B cell (primary cell): ENCODE data around the gene MAB21L4. TPM values are rescaled to one million over a fixed set of nuclear protein-coding genes. Genes with fewer than 3 reads are reported as not detected.

Experiments
- ATAC-seq: fragments of 200-7000 bp; cut with Tn5 transposase; one replicate; pipeline ENCODE4 v1.10.0; 2021; ENCODE audit warnings: low read depth, mild to moderate bottlenecking, moderate number of reproducible peaks, moderate library complexity
- CTCF ChIA-PET: fragments of 350-600 bp; sonication (Branson Sonifier 250); formaldehyde crosslinking; loops from one replicate; lab custom pipeline; 2021; ENCODE audit warnings: antibody characterized with exemption, inconsistent platforms; lab: Charles Lee
- POLR2A ChIA-PET: fragments of 350-600 bp; sonication (Branson Sonifier 250); formaldehyde crosslinking; loops from one replicate; lab custom pipeline; 2021; ENCODE audit warnings: antibody characterized with exemption; lab: Charles Lee
- DNase-seq: peaks from one replicate; pipeline ENCODE4 v3.0.0; 2013
- H2AFZ ChIP-seq: 2 replicates; pipeline ENCODE4 v1.6.1; 2012; ENCODE audit warnings: mild to moderate bottlenecking, low read depth, low read length; ENCODE audit not compliant: insufficient read depth, poor library complexity, severe bottlenecking
- H3K27ac ChIP-seq, 2 donors: 1 replicate in 1 of 2; 2 replicates in 1 of 2; pipeline ENCODE4 v1.5.1; 2012 to 2013; ENCODE audit warnings: low read length in 2 of 2, mild to moderate bottlenecking in 2 of 2, moderate library complexity in 1 of 2
- H3K27me3 ChIP-seq, 4 experiments: fragments of 200-600 bp in 1 of 4; sonication (generic) in 1 of 4; replicated peaks in 1 of 4; 1 replicate in 2 of 4; 2 replicates in 2 of 4; pipeline versions ENCODE4 v1.6.1 to v1.7.0; 2013 to 2016; ENCODE audit warnings: low read length in 3 of 4, mild to moderate bottlenecking in 2 of 4, mixed read lengths in 1 of 4, moderate library complexity in 1 of 4; ENCODE audit not compliant: insufficient read depth in 4 of 4, control insufficient read depth in 3 of 4; ENCODE audit errors: control extremely low read depth in 1 of 4
- H3K36me3 ChIP-seq, 2 experiments: replicated peaks in 1 of 2; 1 replicate in 1 of 2; 2 replicates in 1 of 2; pipeline versions ENCODE4 v1.6.1 to v1.7.1; 2013; ENCODE audit warnings: low read length in 1 of 2; ENCODE audit not compliant: insufficient read depth in 2 of 2, control insufficient read depth in 1 of 2; ENCODE audit errors: control extremely low read depth in 1 of 2, extremely low read depth in 1 of 2
- H3K4me1 ChIP-seq, 2 donors: fragments of 200-600 bp in 1 of 2; sonication (generic) in 1 of 2; 1 replicate in 1 of 2; 2 replicates in 1 of 2; pipeline versions ENCODE4 v1.5.1 to v1.6.1; 2013 to 2017; ENCODE audit warnings: low read length in 2 of 2; ENCODE audit not compliant: control insufficient read depth in 2 of 2, insufficient read depth in 2 of 2
- H3K4me2 ChIP-seq: replicated peaks from 2 replicates; pipeline ENCODE3; 2012; ENCODE audit warnings: mild to moderate bottlenecking, low read depth, low read length; ENCODE audit not compliant: poor library complexity, severe bottlenecking
- H3K4me3 ChIP-seq, 5 experiments: fragments of 200-600 bp in 1 of 5; sonication (generic) in 1 of 5; 1 replicate in 3 of 5; 2 replicates in 2 of 5; pipeline versions ENCODE4 v1.5.1 to v1.7.0; 2011 to 2016; ENCODE audit warnings: low read length in 4 of 5, mild to moderate bottlenecking in 4 of 5, low read depth in 2 of 5, control low read depth in 1 of 5, moderate library complexity in 1 of 5; ENCODE audit not compliant: insufficient read depth in 1 of 5; ENCODE audit errors: control extremely low read depth in 1 of 5, extremely low read depth in 1 of 5
- H3K79me2 ChIP-seq: fragments of 200-600 bp; sonication (generic); one replicate; pipeline ENCODE4 v1.6.0; 2016; ENCODE audit warnings: low read length; ENCODE audit not compliant: control insufficient read depth, insufficient read depth
- H3K9ac ChIP-seq: fragments of 200-600 bp; sonication (generic); 2 replicates; pipeline ENCODE4 v1.6.1; 2017; ENCODE audit warnings: mild to moderate bottlenecking, low read length, moderate library complexity
- H3K9me3 ChIP-seq, 3 donors: one replicate each; pipeline versions ENCODE4 v1.6.1 to v1.7.1; 2013; ENCODE audit warnings: low read length in 2 of 3; ENCODE audit not compliant: control insufficient read depth in 2 of 3, insufficient read depth in 1 of 3; ENCODE audit errors: control extremely low read depth in 1 of 3
- H4K20me1 ChIP-seq: 2 replicates; pipeline ENCODE4 v1.6.0; 2012; ENCODE audit warnings: mild to moderate bottlenecking, low read length; ENCODE audit not compliant: insufficient read depth, control insufficient read depth, poor library complexity, severe bottlenecking
- H3K27ac Mint-ChIP-seq: one replicate; pipeline ENCODE4 v1.8.0; 2021; ENCODE audit warnings: mixed read lengths
- H3K27me3 Mint-ChIP-seq: one replicate; pipeline ENCODE4 v1.8.0; 2021; ENCODE audit warnings: mixed read lengths
- H3K4me1 Mint-ChIP-seq: one replicate; pipeline ENCODE4 v1.8.0; 2021; ENCODE audit warnings: mixed read lengths
- H3K4me3 Mint-ChIP-seq: one replicate; pipeline ENCODE4 v1.8.0; 2021; ENCODE audit warnings: mixed read lengths
- H3K9me3 Mint-ChIP-seq: one replicate; pipeline ENCODE4 v1.8.0; 2022; ENCODE audit warnings: mixed read lengths; ENCODE audit not compliant: insufficient read depth
- CTCF ChIP-seq: fragments of 200-600 bp; IDR thresholded peaks from one replicate; pipeline ENCODE4 v1.8.0; 2022; ENCODE audit warnings: antibody characterized with exemption, mild to moderate bottlenecking
- EZH2 ChIP-seq: IDR thresholded peaks from 2 replicates; pipeline ENCODE4 v1.6.1; 2012; ENCODE audit warnings: borderline replicate concordance, low read depth, mild to moderate bottlenecking, moderate library complexity, low read length; ENCODE audit not compliant: insufficient read depth, poor library complexity, severe bottlenecking
- WGBS: methylation state at CpG from one replicate; pipeline ENCODE4 v1.1.5; 2013; ENCODE audit warnings: missing lambda C conversion rate; ENCODE audit not compliant: insufficient coverage; 5-methylcytosine and 5-hydroxymethylcytosine counted together
- intact Hi-C: fragments of 100-400 bp; cut with micrococcal nuclease; formaldehyde crosslinking; loops from one replicate; pipeline ENCODE4 v1.10.0; 2022
- polyA plus RNA-seq: library from polyadenylated mRNA; depleted of rRNA; stranded (reverse); fragments of >200 nt; gene quantifications from 2 replicates; pipeline ENCODE4 v1.2.3, GENCODE V29; 2012
- total RNA-seq, 2 donors: library from RNA; stranded (reverse); fragments of 120-200 nt in 1 of 2; gene quantifications; 1 replicate in 1 of 2; 2 replicates in 1 of 2; pipeline versions ENCODE4 v1.2.3 to v1.2.4, GENCODE V29; 2013 to 2022

MAB21L4 gene
- total and polyA plus RNA-seq, 2 donors (not counting 1 experiment from before 2014, with no cell fraction given): not detected

GRCh38 chr2:240894006-240894405 lies 1.9 kb downstream of the MAB21L4 start:
- CTCF ChIA-PET: no interaction called here
- no peak overlapping the region for H3K4me2 ChIP-seq
- TF ChIP-seq CTCF (no peak), EZH2 (no peak)

DNA sequence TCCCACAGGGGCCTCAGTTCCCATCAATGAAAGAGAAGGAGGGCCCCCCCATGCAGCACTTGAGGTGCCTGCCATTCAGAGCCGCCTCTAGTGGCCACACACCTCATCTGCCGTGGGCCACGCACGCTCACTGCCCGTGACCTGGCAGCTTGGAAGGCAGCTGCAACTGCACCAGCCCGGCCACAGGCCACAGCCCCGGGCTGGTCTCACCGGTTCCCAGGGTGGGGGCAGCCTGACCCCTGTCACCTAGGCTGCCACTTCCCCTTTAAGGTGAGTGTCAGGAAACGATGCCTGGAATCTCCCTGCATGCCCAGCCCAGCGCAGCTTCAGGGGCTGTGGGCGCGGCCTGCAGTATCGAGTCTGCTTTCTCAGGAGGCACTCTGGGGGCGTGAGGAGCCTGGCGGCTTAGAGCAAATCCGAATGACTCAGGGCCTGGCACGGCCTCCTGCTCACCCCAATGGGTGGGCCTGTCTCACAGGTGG lies 2.6 kb downstream of the MAB21L4 start:
- peak; percentile 62 for DNase-seq
- Histone ChIP-seq H3K9me3 (no peaks in the 10 kb centered on the region), H3K79me2 (no peaks in the 10 kb centered on the region), H3K9ac (no peak overlapping the region), H4K20me1 (no peaks in the 10 kb centered on the region), H2AFZ (no peak overlapping the region), H3K4me2 (no peak overlapping the region), H3K4me1 (peaks cover 0 to 8% of the 10 kb centered on the region in 2 donors), H3K27ac (no peak overlapping the region), H3K4me3 (no peak overlapping the region), H3K36me3 (no peaks in the 10 kb centered on the region), H3K27me3 (no peaks in the 10 kb centered on the region)
- ChIA-PET CTCF (no interaction called here), POLR2A (no interaction called here)
- no peak for ATAC-seq
- 62% methylated on average over 15 of the region's 17 CpGs for WGBS
- TF ChIP-seq CTCF (no peak), EZH2 (no peak)
- H3K4me3 Mint-ChIP-seq: no peak overlapping the region
- intact Hi-C loops: no loop called here
- H3K27ac Mint-ChIP-seq: no peak overlapping the region
- H3K27me3 Mint-ChIP-seq: no peaks in the 10 kb centered on the region
- no peaks in the 10 kb centered on the region for H3K9me3 Mint-ChIP-seq
- no peaks in the 10 kb centered on the region for H3K4me1 Mint-ChIP-seq

More at GRCh38 chr2:240894006-240894405, 1.9 kb downstream of the MAB21L4 start:
- no peaks in the 10 kb centered on the region for H4K20me1 ChIP-seq
- POLR2A ChIA-PET: no interaction called here
- intact Hi-C loops: no loop called here
- no peaks in the 10 kb centered on the region for H3K27me3 ChIP-seq
- no peaks in the 10 kb centered on the region for H3K79me2 ChIP-seq
- H3K4me1 ChIP-seq: peaks cover 0 to 8% of the 10 kb centered on the region in 2 donors
- no peaks in the 10 kb centered on the region for H3K9me3 ChIP-seq
- no peaks in the 10 kb centered on the region for H3K9me3 Mint-ChIP-seq
- no peaks in the 10 kb centered on the region for H3K4me1 Mint-ChIP-seq
- ATAC-seq (no peak), DNase-seq (no peak)
- WGBS: 94% methylated on average over 7 of the region's 9 CpGs
- H3K9ac ChIP-seq: no peak overlapping the region
- H3K4me3 Mint-ChIP-seq: no peak overlapping the region
- no peaks in the 10 kb centered on the region for H3K36me3 ChIP-seq
- H3K27ac ChIP-seq: no peak overlapping the region
- no peak overlapping the region for H3K27ac Mint-ChIP-seq
- no peak overlapping the region for H3K4me3 ChIP-seq
- H3K27me3 Mint-ChIP-seq: peaks cover 3% of the 10 kb centered on the region
- H2AFZ ChIP-seq: no peak overlapping the region
